GM21528 (cell line): ENCODE measurements around the gene MYO15A.
"Not testable (repeated sequence)": the region's sequence is repeated elsewhere in the genome, so short reads cannot be mapped to it uniquely, and the experiment has no call there.

Source experiments
- ATAC-seq: cut with Tn5 transposase; IDR thresholded peaks from one replicate; pipeline ENCODE4 v1.9.1; 2021; ENCODE audit warnings: mild to moderate bottlenecking, moderate library complexity; ENCODE audit not compliant: unreplicated experiment, low FRiP score

MYO15A gene

GRCh38 chr17:18203308-18203707, 94.8 kb downstream of the MYO15A start:
- no peak for ATAC-seq

GRCh38 chr17:18205861-18206260, 97.3 kb downstream of the MYO15A start:
- ATAC-seq = no peak

GRCh38 chr17:18206962-18207361, 98.4 kb downstream of the MYO15A start:
- no peak for ATAC-seq

GRCh38 chr17:18208092-18208491, 99.5 kb downstream of the MYO15A start:
- no peak for ATAC-seq

- ATAC-seq = no peak
Measured at GRCh38 chr17:18213666-18214270, 105.2 kb downstream of the MYO15A start.

- ATAC-seq = not testable (repeated sequence)
Measured at GRCh38 chr17:18216906-18217305, 108.3 kb downstream of the MYO15A start.

GRCh38 chr17:18217412-18218015, 109.0 kb downstream of the MYO15A start:
- no peak for ATAC-seq

- ATAC-seq = no peak
Measured at GRCh38 chr17:18218756-18219415, 110.3 kb downstream of the MYO15A start.

GRCh38 chr17:18224053-18224386, 115.5 kb downstream of the MYO15A start:
- no peak for ATAC-seq

- no peak for ATAC-seq
Measured at GRCh38 chr17:18224387-18225120, 116.0 kb downstream of the MYO15A start.

- peak; percentile 73 for ATAC-seq
Measured at GRCh38 chr17:18225121-18225641, 116.6 kb downstream of the MYO15A start, which contains the start of gene LLGL1. LLGL1 (plus strand) TSS chr17:18225635; CDS start chr17:18225683, 48 bp downstream.

GRCh38 chr17:18225642-18226283, 117.2 kb downstream of the MYO15A start:
- peak; percentile 34 for ATAC-seq

GRCh38 chr17:18226284-18226945, 117.9 kb downstream of the MYO15A start:
- ATAC-seq = no peak

GRCh38 chr17:18227635-18228034, 119.1 kb downstream of the MYO15A start:
- no peak for ATAC-seq

- ATAC-seq = no peak
Measured at GRCh38 chr17:18228176-18228682, 119.7 kb downstream of the MYO15A start.

GRCh38 chr17:18229254-18229653, 120.7 kb downstream of the MYO15A start:
- no peak for ATAC-seq
